Neural progenitor cell (in vitro differentiated cells): Measurements from ENCODE around the gene SCN1A. TPM values are rescaled to one million over a fixed set of nuclear protein-coding genes. Genes with fewer than 3 reads are reported as not detected.
"Not testable (repeated sequence)": the region's sequence is repeated elsewhere in the genome, so short reads cannot be mapped to it uniquely, and the experiment has no call there.

Experiments used
- DNase-seq: peaks from one replicate; pipeline ENCODE4 v3.0.0-alpha.2; 2016; ENCODE audit warnings: low spot score
- H2AFZ ChIP-seq: fragments of 200-600 bp; sonication (generic); replicated peaks from 2 replicates; pipeline ENCODE4 v1.6.1; 2016; ENCODE audit warnings: antibody characterized with exemption
- H3F3A ChIP-seq: fragments of 200-600 bp; sonication (generic); 2 replicates; pipeline ENCODE4 v1.6.1; 2016; ENCODE audit warnings: antibody characterized with exemption, low read depth
- H3K27ac ChIP-seq: fragments of 200-600 bp; sonication (generic); 2 replicates; pipeline ENCODE4 v1.5.1; 2016; ENCODE audit warnings: mild to moderate bottlenecking
- H3K27me3 ChIP-seq: fragments of 200-600 bp; sonication (generic); 2 replicates; pipeline ENCODE4 v1.6.1; 2016; ENCODE audit warnings: mild to moderate bottlenecking, moderate library complexity
- H3K36me3 ChIP-seq: fragments of 200-600 bp; sonication (generic); 2 replicates; pipeline ENCODE4 v1.5.1; 2016
- H3K4me1 ChIP-seq: fragments of 200-600 bp; sonication (generic); 2 replicates; pipeline ENCODE4 v1.6.1; 2016; ENCODE audit warnings: mixed run types
- H3K4me2 ChIP-seq: fragments of 200-600 bp; sonication (generic); 2 replicates; pipeline ENCODE4 v1.6.1; 2016
- H3K4me3 ChIP-seq: fragments of 200-600 bp; sonication (generic); 2 replicates; pipeline ENCODE4 v1.5.1; 2016
- H3K79me2 ChIP-seq: fragments of 200-600 bp; sonication (generic); 2 replicates; pipeline ENCODE4 v1.6.1; 2016; ENCODE audit warnings: low read depth
- H3K9ac ChIP-seq: fragments of 200-600 bp; sonication (generic); 2 replicates; pipeline ENCODE4 v1.6.1; 2016
- H3K9me3 ChIP-seq: fragments of 200-600 bp; sonication (generic); 2 replicates; pipeline ENCODE4 v1.5.1; 2016; ENCODE audit warnings: low read depth
- H4K20me1 ChIP-seq: fragments of 200-600 bp; sonication (generic); 2 replicates; pipeline ENCODE4 v1.6.1; 2016; ENCODE audit warnings: low read depth
- H3K27ac Mint-ChIP-seq: 3 replicates; pipeline ENCODE4 v1.8.0; 2021; ENCODE audit warnings: mixed read lengths
- H3K27me3 Mint-ChIP-seq: 2 replicates; pipeline ENCODE4 v1.8.0; 2022; ENCODE audit warnings: low read depth, mild to moderate bottlenecking, inconsistent platforms, moderate library complexity, mixed read lengths; ENCODE audit not compliant: insufficient read depth
- H3K36me3 Mint-ChIP-seq: 3 replicates; pipeline ENCODE4 v1.8.0; 2021; ENCODE audit warnings: mixed read lengths
- H3K4me1 Mint-ChIP-seq: 3 replicates; pipeline ENCODE4 v1.8.0; 2021; ENCODE audit warnings: mixed read lengths
- H3K4me3 Mint-ChIP-seq: 3 replicates; pipeline ENCODE4 v1.8.0; 2021; ENCODE audit warnings: mild to moderate bottlenecking, moderate library complexity, mixed read lengths
- H3K9me3 Mint-ChIP-seq: 3 replicates; pipeline ENCODE4 v1.8.0; 2020; ENCODE audit warnings: mixed read lengths
- CTCF ChIP-seq: fragments of 200-600 bp; sonication (generic); IDR thresholded peaks from 2 replicates; pipeline ENCODE4 v1.5.1; 2017; ENCODE audit warnings: antibody characterized with exemption, mild to moderate bottlenecking
- EZH2 ChIP-seq: fragments of 200-600 bp; sonication (generic); IDR thresholded peaks from 2 replicates; pipeline ENCODE4 v1.6.1; 2017; ENCODE audit warnings: antibody characterized with exemption, mild to moderate bottlenecking, moderate library complexity
- EZH2phosphoT487 ChIP-seq: fragments of 200-600 bp; sonication (generic); IDR thresholded peaks from 2 replicates; pipeline ENCODE4 v1.6.1; 2017; ENCODE audit warnings: antibody characterized with exemption
- total RNA-seq: library from RNA; depleted of rRNA; stranded (reverse); fragments of >200 nt; gene quantifications from 2 replicates; pipeline ENCODE4 v1.2.3, GENCODE V29; 2015; ENCODE audit warnings: low replicate concordance

The SCN1A gene
- total RNA-seq, 1 donor from 2014 or later: 2.7 TPM

GRCh38 chr2:166140932-166141331 is 13.1 kb upstream of the SCN1A start:
- TF ChIP-seq CTCF: no peak
- TF ChIP-seq EZH2: no peak
- no peak for TF ChIP-seq EZH2phosphoT487
- Histone ChIP-seq H3K4me2 (no peak overlapping the region), H3K4me3 (no peak overlapping the region), H4K20me1 (no peaks in the 10 kb centered on the region), H3K9me3 (no peaks in the 10 kb centered on the region), H3K27me3 (no peaks in the 10 kb centered on the region), H3K36me3 (no peaks in the 10 kb centered on the region), H3K79me2 (no peaks in the 10 kb centered on the region), H3K4me1 (no peaks in the 10 kb centered on the region), H3K27ac (no peak overlapping the region), H3K9ac (no peak overlapping the region), H2AFZ (no peak overlapping the region), H3F3A (no peaks in the 10 kb centered on the region)
- no peaks in the 10 kb centered on the region for H3K27me3 Mint-ChIP-seq
- no peaks in the 10 kb centered on the region for H3K9me3 Mint-ChIP-seq
- H3K4me1 Mint-ChIP-seq: no peaks in the 10 kb centered on the region
- no peak overlapping the region for H3K4me3 Mint-ChIP-seq
- no peak overlapping the region for H3K27ac Mint-ChIP-seq
- no peaks in the 10 kb centered on the region for H3K36me3 Mint-ChIP-seq
- no peak for DNase-seq

GRCh38 chr2:166140475-166140874 is 12.7 kb upstream of the SCN1A start:
- H3F3A ChIP-seq: no peaks in the 10 kb centered on the region
- no peaks in the 10 kb centered on the region for H3K4me1 ChIP-seq
- Mint-ChIP-seq H3K36me3 (no peaks in the 10 kb centered on the region), H3K27me3 (no peaks in the 10 kb centered on the region), H3K9me3 (no peaks in the 10 kb centered on the region), H3K4me1 (no peaks in the 10 kb centered on the region), H3K4me3 (no peak overlapping the region), H3K27ac (no peak overlapping the region)
- H2AFZ ChIP-seq: no peak overlapping the region
- no peaks in the 10 kb centered on the region for H3K36me3 ChIP-seq
- H3K4me2 ChIP-seq: no peak overlapping the region
- H3K27ac ChIP-seq: no peak overlapping the region
- no peak overlapping the region for H3K9ac ChIP-seq
- H3K4me3 ChIP-seq: no peak overlapping the region
- H3K79me2 ChIP-seq: no peaks in the 10 kb centered on the region
- H3K27me3 ChIP-seq: no peaks in the 10 kb centered on the region
- no peaks in the 10 kb centered on the region for H3K9me3 ChIP-seq
- no peaks in the 10 kb centered on the region for H4K20me1 ChIP-seq
- TF ChIP-seq CTCF (no peak), EZH2 (no peak), EZH2phosphoT487 (no peak)
- no peak for DNase-seq

DNA sequence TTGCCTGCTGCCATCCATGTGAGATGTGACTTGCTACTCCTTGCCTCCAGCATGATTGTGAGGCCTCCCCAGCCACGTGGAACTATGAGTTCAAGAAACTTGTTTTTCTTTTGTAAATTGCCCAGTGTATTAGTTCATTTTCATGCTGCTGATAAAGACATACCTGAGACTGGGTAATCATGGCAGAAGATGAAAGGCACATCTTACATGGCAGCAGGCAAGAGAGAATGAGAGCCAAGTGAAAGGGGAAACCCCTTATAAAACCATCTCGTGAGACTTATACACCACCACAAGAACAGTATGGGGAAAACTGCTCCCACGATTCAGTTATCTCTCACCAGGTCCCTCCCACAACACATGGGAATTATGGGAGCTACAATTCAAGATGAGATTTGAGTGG is 11.7 kb upstream of the SCN1A start:
- not testable (repeated sequence) for H3K36me3 Mint-ChIP-seq, H3K9me3 ChIP-seq, H3K79me2 ChIP-seq, H3K27ac ChIP-seq, H3K4me1 Mint-ChIP-seq, H3K36me3 ChIP-seq, H3K27me3 ChIP-seq, H3K4me3 Mint-ChIP-seq, H3K9me3 Mint-ChIP-seq, H3K27me3 Mint-ChIP-seq, H3K4me3 ChIP-seq, H3F3A ChIP-seq, H2AFZ ChIP-seq, DNase-seq, H4K20me1 ChIP-seq, H3K4me2 ChIP-seq, H3K4me1 ChIP-seq, H3K27ac Mint-ChIP-seq, H3K9ac ChIP-seq

GRCh38 chr2:166138667-166139066 is 10.8 kb upstream of the SCN1A start:
- no peaks in the 10 kb centered on the region for H3K36me3 ChIP-seq
- H2AFZ ChIP-seq: no peak overlapping the region
- Mint-ChIP-seq H3K27me3 (no peaks in the 10 kb centered on the region), H3K4me1 (no peaks in the 10 kb centered on the region), H3K9me3 (no peaks in the 10 kb centered on the region), H3K4me3 (no peak overlapping the region), H3K36me3 (no peaks in the 10 kb centered on the region), H3K27ac (no peak overlapping the region)
- no peaks in the 10 kb centered on the region for H3K9me3 ChIP-seq
- no peaks in the 10 kb centered on the region for H4K20me1 ChIP-seq
- H3K4me1 ChIP-seq: no peaks in the 10 kb centered on the region
- no peak overlapping the region for H3K27ac ChIP-seq
- TF ChIP-seq EZH2phosphoT487 (no peak), EZH2 (no peak), CTCF (no peak)
- no peak for DNase-seq
- no peaks in the 10 kb centered on the region for H3K79me2 ChIP-seq
- no peaks in the 10 kb centered on the region for H3K27me3 ChIP-seq
- H3K4me3 ChIP-seq: no peak overlapping the region
- no peaks in the 10 kb centered on the region for H3F3A ChIP-seq
- H3K9ac ChIP-seq: no peak overlapping the region
- H3K4me2 ChIP-seq: no peak overlapping the region
